Measurements from ENCODE around the gene FRYL. TPM values are rescaled to one million over a fixed set of nuclear protein-coding genes. Genes with fewer than 3 reads are reported as not detected.

The FRYL gene
- total RNA-seq, 1 donor: 42.0 TPM

GRCh38 chr4:48785302-48785701, 5.2 kb upstream of the FRYL start:
- Histone ChIP-seq H3K27me3 (ENCODE audit: insufficient read depth, low read length) (no peaks in the 10 kb centered on the region), H4K20me1 (ENCODE audit: insufficient read depth, low read length) (no peaks in the 10 kb centered on the region), H3K4me3 (ENCODE audit: insufficient read depth, low read length) (no peak overlapping the region), H3K4me2 (ENCODE audit: insufficient read depth, low read length) (no peak overlapping the region), H3K36me3 (ENCODE audit: insufficient read depth, low read length) (no peaks in the 10 kb centered on the region), H2AFZ (ENCODE audit: low read length) (no peak overlapping the region), H3K79me2 (ENCODE audit: insufficient read depth, low read length) (no peaks in the 10 kb centered on the region), H3K27ac (ENCODE audit: low read depth, low read length) (no peak overlapping the region), H3K9me3 (ENCODE audit: low read depth, low read length) (no peaks in the 10 kb centered on the region), H3K4me1 (ENCODE audit: insufficient read depth, low read length) (peaks cover 4% of the 10 kb centered on the region)
- DNase-seq (ENCODE audit: insufficient read length, low spot score, missing footprints): no peak
- no peak for TF ChIP-seq CTCF (IDR thresholded peaks at IDR 0.05; ENCODE audit: extremely low read depth, low read depth, low read length)

GRCh38 chr4:48781968-48782367, 1.9 kb upstream of the FRYL start:
- Histone ChIP-seq H2AFZ (ENCODE audit: low read length) (no peak overlapping the region), H3K4me2 (ENCODE audit: insufficient read depth, low read length) (no peak overlapping the region), H3K4me1 (ENCODE audit: insufficient read depth, low read length) (peaks cover 12% of the 10 kb centered on the region), H3K9me3 (ENCODE audit: low read depth, low read length) (no peaks in the 10 kb centered on the region), H3K4me3 (ENCODE audit: insufficient read depth, low read length) (no peak overlapping the region), H3K79me2 (ENCODE audit: insufficient read depth, low read length) (peaks cover 18% of the 10 kb centered on the region), H3K27me3 (ENCODE audit: insufficient read depth, low read length) (no peaks in the 10 kb centered on the region), H4K20me1 (ENCODE audit: insufficient read depth, low read length) (peaks cover 10% of the 10 kb centered on the region), H3K27ac (ENCODE audit: low read depth, low read length) (no peak overlapping the region), H3K36me3 (ENCODE audit: insufficient read depth, low read length) (no peaks in the 10 kb centered on the region)
- no peak for DNase-seq (ENCODE audit: insufficient read length, low spot score, missing footprints)
- no peak for TF ChIP-seq CTCF (IDR thresholded peaks at IDR 0.05; ENCODE audit: extremely low read depth, low read depth, low read length)

GRCh38 chr4:48780865-48781214, 761 bp upstream of the FRYL start:
- Histone ChIP-seq H4K20me1 (ENCODE audit: insufficient read depth, low read length) (peaks cover 10% of the 10 kb centered on the region), H3K36me3 (ENCODE audit: insufficient read depth, low read length) (no peaks in the 10 kb centered on the region), H2AFZ (ENCODE audit: low read length) (peak overlapping the region; percentile 75), H3K27me3 (ENCODE audit: insufficient read depth, low read length) (no peaks in the 10 kb centered on the region), H3K4me1 (ENCODE audit: insufficient read depth, low read length) (peaks cover 12% of the 10 kb centered on the region), H3K4me2 (ENCODE audit: insufficient read depth, low read length) (peak overlapping the region; percentile 78), H3K4me3 (ENCODE audit: insufficient read depth, low read length) (peak overlapping the region; percentile 86), H3K27ac (ENCODE audit: low read depth, low read length) (peak overlapping the region; percentile 60), H3K79me2 (ENCODE audit: insufficient read depth, low read length) (peaks cover 30% of the 10 kb centered on the region), H3K9me3 (ENCODE audit: low read depth, low read length) (no peaks in the 10 kb centered on the region)
- no peak for TF ChIP-seq CTCF (IDR thresholded peaks at IDR 0.05; ENCODE audit: extremely low read depth, low read depth, low read length)
- no peak for DNase-seq (ENCODE audit: insufficient read length, low spot score, missing footprints)

GRCh38 chr4:48779095-48779997, 733 bp downstream of the FRYL start:
- Histone ChIP-seq H2AFZ (ENCODE audit: low read length) (peak overlapping the region; percentile 85), H3K4me2 (ENCODE audit: insufficient read depth, low read length) (peak overlapping the region; percentile 92), H3K4me3 (ENCODE audit: insufficient read depth, low read length) (peak overlapping the region; percentile 86), H3K79me2 (ENCODE audit: insufficient read depth, low read length) (peaks cover 44% of the 10 kb centered on the region), H3K27ac (ENCODE audit: low read depth, low read length) (peak overlapping the region; percentile 88), H3K27me3 (ENCODE audit: insufficient read depth, low read length) (no peaks in the 10 kb centered on the region), H3K9me3 (ENCODE audit: low read depth, low read length) (no peaks in the 10 kb centered on the region), H3K36me3 (ENCODE audit: insufficient read depth, low read length) (no peaks in the 10 kb centered on the region), H4K20me1 (ENCODE audit: insufficient read depth, low read length) (peaks cover 10% of the 10 kb centered on the region), H3K4me1 (ENCODE audit: insufficient read depth, low read length) (peaks cover 12% of the 10 kb centered on the region)
- no peak for TF ChIP-seq CTCF (IDR thresholded peaks at IDR 0.05; ENCODE audit: extremely low read depth, low read depth, low read length)
- peak; percentile 89 for DNase-seq (ENCODE audit: insufficient read length, low spot score, missing footprints)
